Neural cell (in vitro differentiated cells): ENCODE data around the gene TNNT2.

Experiments used
- CTCF ChIP-seq: fragments of 450-650 bp; IDR thresholded peaks from 2 replicates; pipeline ENCODE4 v1.5.1; 2014; ENCODE audit warnings: antibody characterized with exemption, mild to moderate bottlenecking, moderate library complexity; ENCODE audit not compliant: poor library complexity, severe bottlenecking
- EP300 ChIP-seq: fragments of 450-650 bp; conservative IDR thresholded peaks from 2 replicates; pipeline ENCODE4 v1.6.1; 2014; ENCODE audit warnings: antibody characterized with exemption, mild to moderate bottlenecking, moderate library complexity; ENCODE audit not compliant: poor library complexity, severe bottlenecking
- EZH2 ChIP-seq: fragments of 200-600, 300-800 bp; shearing (Covaris generic), sonication (generic); IDR thresholded peaks from 2 replicates; pipeline ENCODE4 v1.6.1; 2014; ENCODE audit warnings: antibody characterized with exemption, low read length, borderline replicate concordance, mild to moderate bottlenecking; ENCODE audit not compliant: insufficient read depth, poor library complexity, severe bottlenecking
- MXI1 ChIP-seq: fragments of 450-650 bp; conservative IDR thresholded peaks from 2 replicates; pipeline ENCODE4 v1.6.1; 2014; ENCODE audit warnings: antibody characterized with exemption, mild to moderate bottlenecking; ENCODE audit not compliant: poor library complexity, severe bottlenecking
- TAF1 ChIP-seq: IDR thresholded peaks from 2 replicates; pipeline ENCODE4 v1.6.1; 2012; ENCODE audit warnings: low read depth

- TF ChIP-seq CTCF (no peak), TAF1 (no peak), EZH2 (no peak), MXI1 (no peak), EP300 (no peak)
Observed at GRCh38 chr1:201327687-201328240, 49.7 kb downstream of the TNNT2 start.
